IPS-18c (cell line): ENCODE measurements around the gene EIF5A.
"Not testable (repeated sequence)": the region's sequence is repeated elsewhere in the genome, so short reads cannot be mapped to it uniquely, and the experiment has no call there.

Experiments used
- H3K4me3 ChIP-seq: 2 replicates; pipeline ENCODE4 v1.7.0; 2013; ENCODE audit warnings: low read depth, mild to moderate bottlenecking, low read length, moderate library complexity; ENCODE audit not compliant: insufficient read depth
- H3K9me3 ChIP-seq: one replicate; pipeline ENCODE4 v1.6.1; 2013; ENCODE audit warnings: mild to moderate bottlenecking, low read length, moderate library complexity; ENCODE audit not compliant: control insufficient read depth, insufficient read depth

Gene EIF5A

GRCh38 chr17:7323731-7324437 lies 16.5 kb downstream of the EIF5A start:
- Histone ChIP-seq H3K9me3 (no peaks in the 10 kb centered on the region), H3K4me3 (no peak overlapping the region)

- Histone ChIP-seq H3K4me3 (no peak overlapping the region), H3K9me3 (no peaks in the 10 kb centered on the region)
Observed at GRCh38 chr17:7324438-7324779, 17.0 kb downstream of the EIF5A start.

- Histone ChIP-seq H3K4me3 (no peak overlapping the region), H3K9me3 (no peaks in the 10 kb centered on the region)
Observed at GRCh38 chr17:7325031-7325528, 17.7 kb downstream of the EIF5A start.

GRCh38 chr17:7326186-7326585 lies 18.8 kb downstream of the EIF5A start:
- no peaks in the 10 kb centered on the region for H3K9me3 ChIP-seq
- no peak overlapping the region for H3K4me3 ChIP-seq

GRCh38 chr17:7327056-7327455 lies 19.6 kb downstream of the EIF5A start:
- no peaks in the 10 kb centered on the region for H3K9me3 ChIP-seq
- no peak overlapping the region for H3K4me3 ChIP-seq

- H3K9me3 ChIP-seq, result no peaks in the 10 kb centered on the region
- no peak overlapping the region for H3K4me3 ChIP-seq
Observed at GRCh38 chr17:7327501-7327900, 20.1 kb downstream of the EIF5A start.

GRCh38 chr17:7328009-7328408 lies 20.6 kb downstream of the EIF5A start:
- Histone ChIP-seq H3K4me3 (peak overlapping the region; percentile 60; the same call in 1 of the 2 replicates), H3K9me3 (no peaks in the 10 kb centered on the region)

GRCh38 chr17:7328840-7329373 lies 21.5 kb downstream of the EIF5A start, which contains the start of gene NEURL4:
Gene NEURL4 (minus strand): TSS chr17:7329335. CDS start chr17:7329312, 23 bp downstream.
- Histone ChIP-seq H3K4me3 (peak within 1 kb of the TSS; percentile 60), H3K9me3 (no peaks in the 10 kb centered on the region)

- Histone ChIP-seq H3K4me3 (peak overlapping the region; percentile 60), H3K9me3 (no peaks in the 10 kb centered on the region)
Observed at GRCh38 chr17:7329374-7329996, 22.1 kb downstream of the EIF5A start.

GRCh38 chr17:7329997-7330637 lies 22.7 kb downstream of the EIF5A start:
- H3K9me3 ChIP-seq, result no peaks in the 10 kb centered on the region
- H3K4me3 ChIP-seq, result peak overlapping the region; percentile 60

- Histone ChIP-seq H3K9me3 (no peaks in the 10 kb centered on the region), H3K4me3 (peak overlapping the region; percentile 60)
Observed at GRCh38 chr17:7330638-7331015, 23.2 kb downstream of the EIF5A start.

- no peak overlapping the region for H3K4me3 ChIP-seq
- H3K9me3 ChIP-seq, result no peaks in the 10 kb centered on the region
Observed at GRCh38 chr17:7332111-7332510, 24.7 kb downstream of the EIF5A start.

- H3K9me3 ChIP-seq, H3K4me3 ChIP-seq: not testable (repeated sequence)
Observed at GRCh38 chr17:7332600-7333069, 25.2 kb downstream of the EIF5A start.

- Histone ChIP-seq H3K4me3 (no peak overlapping the region), H3K9me3 (no peaks in the 10 kb centered on the region)
Observed at GRCh38 chr17:7334938-7335538, 27.6 kb downstream of the EIF5A start.

GRCh38 chr17:7335765-7336164 lies 28.3 kb downstream of the EIF5A start:
- H3K4me3 ChIP-seq, H3K9me3 ChIP-seq: not testable (repeated sequence)

- H3K9me3 ChIP-seq, result no peaks in the 10 kb centered on the region
- peak within 1 kb of the TSS; percentile 6; the same call in 1 of the 2 replicates for H3K4me3 ChIP-seq
Observed at GRCh38 chr17:7336240-7337175, 29.1 kb downstream of the EIF5A start, which contains the start of gene ACAP1. Gene ACAP1 (plus strand): TSS chr17:7336529. CDS start chr17:7336735, 206 bp downstream.
